PC-3 (cell line): ENCODE data around the gene LYL1. TPM values are rescaled to one million over a fixed set of nuclear protein-coding genes. Genes with fewer than 3 reads are reported as not detected.

Experiments used
- ATAC-seq: fragments of 200-7000 bp; cut with Tn5 transposase; 2 replicates; pipeline ENCODE4 v1.9.1; 2020; ENCODE audit warnings: mild to moderate bottlenecking, moderate library complexity
- BruUV-seq: library from RNA; stranded (reverse); fragments of 400-500 nt; replicated peaks from 2 replicates; lab custom pipeline; 2021; lab: Mats Ljungman, UMichigan
- CTCF ChIA-PET: fragments of 300-600 bp; sonication (Branson Sonifier 250); formaldehyde crosslinking; loops from one replicate; lab custom pipeline; 2022; ENCODE audit warnings: antibody characterized with exemption; lab: Charles Lee
- POLR2A ChIA-PET: fragments of 300-600 bp; sonication (Branson Sonifier 250); formaldehyde crosslinking; loops from one replicate; lab custom pipeline; 2022; ENCODE audit warnings: antibody characterized with exemption; ENCODE audit not compliant: unreplicated experiment; lab: Charles Lee
- DNase-seq: peaks from one replicate; pipeline ENCODE4 v3.0.0-alpha.2; 2015
- H2AFZ ChIP-seq: fragments of 300-600 bp; sonication (generic); 2 replicates; pipeline ENCODE4 v1.6.0; 2016; ENCODE audit warnings: antibody characterized with exemption, low read length
- H3F3A ChIP-seq: fragments of 300-600 bp; sonication (generic); one replicate; pipeline ENCODE4 v1.6.0; 2017; ENCODE audit warnings: antibody characterized with exemption, low read length, control low read depth, mild to moderate bottlenecking; ENCODE audit not compliant: unreplicated experiment
- H3K27ac ChIP-seq: fragments of 300-600 bp; sonication (generic); 2 replicates; pipeline ENCODE4 v1.5.1; 2016; ENCODE audit warnings: mild to moderate bottlenecking, low read length
- H3K27me3 ChIP-seq: fragments of 300-600 bp; sonication (generic); 2 replicates; pipeline ENCODE4 v1.6.1; 2016; ENCODE audit warnings: low read length, mixed read lengths
- H3K36me3 ChIP-seq: fragments of 300-600 bp; sonication (generic); 2 replicates; pipeline ENCODE4 v1.6.1; 2016; ENCODE audit warnings: low read depth, mixed run types, low read length, mixed read lengths
- H3K4me1 ChIP-seq: fragments of 300-600 bp; sonication (generic); 2 replicates; pipeline ENCODE4 v1.5.1; 2016; ENCODE audit warnings: low read length; ENCODE audit not compliant: insufficient read depth
- H3K4me2 ChIP-seq: fragments of 300-600 bp; sonication (generic); 2 replicates; pipeline ENCODE4 v1.6.0; 2016; ENCODE audit warnings: low read length
- H3K4me3 ChIP-seq: fragments of 300-600 bp; sonication (generic); 2 replicates; pipeline ENCODE4 v1.5.1; 2016; ENCODE audit warnings: mild to moderate bottlenecking, low read length, mixed read lengths
- H3K79me2 ChIP-seq: fragments of 300-600 bp; sonication (generic); 2 replicates; pipeline ENCODE4 v1.6.1; 2017; ENCODE audit warnings: low read length, mixed read lengths
- H3K9ac ChIP-seq: fragments of 300-600 bp; sonication (generic); 2 replicates; pipeline ENCODE4 v1.6.0; 2016; ENCODE audit warnings: mild to moderate bottlenecking, low read length
- H3K9me2 ChIP-seq: fragments of 300-600 bp; sonication (generic); replicated peaks from 2 replicates; pipeline ENCODE4 v1.6.1; 2016; ENCODE audit warnings: mixed run types, low read length, mixed read lengths
- H3K9me3 ChIP-seq: fragments of 300-600 bp; sonication (generic); 2 replicates; pipeline ENCODE4 v1.6.1; 2016; ENCODE audit warnings: low read length, mixed read lengths
- H4K20me1 ChIP-seq: fragments of 300-600 bp; sonication (generic); 2 replicates; pipeline ENCODE4 v1.6.1; 2016; ENCODE audit warnings: low read length, mixed read lengths
- EZH2 ChIP-seq: fragments of 300-600 bp; sonication (generic); IDR thresholded peaks from one replicate; pipeline ENCODE4 v1.6.1; 2017; ENCODE audit warnings: antibody characterized with exemption, mild to moderate bottlenecking, low read length; ENCODE audit not compliant: unreplicated experiment
- EZH2phosphoT487 ChIP-seq: fragments of 300-600 bp; sonication (generic); IDR thresholded peaks from 2 replicates; pipeline ENCODE4 v1.6.1; 2018; ENCODE audit warnings: mild to moderate bottlenecking, antibody characterized with exemption, low read length, borderline replicate concordance
- intact Hi-C: fragments of 100-400 bp; cut with micrococcal nuclease; formaldehyde crosslinking; loops from 2 replicates; pipeline ENCODE4 v1.9.0; 2023
- total RNA-seq: library from RNA; depleted of rRNA; stranded (reverse); fragments of >200 nt; gene quantifications from 2 replicates; pipeline ENCODE4 v1.2.3, GENCODE V29; 2014
- TF ChIP-seq, protein P1 (sequence below): fragments of 300-600 bp; sonication (generic); conservative IDR thresholded peaks from 2 replicates; pipeline ENCODE4 v1.5.1; 2017; ENCODE audit warnings: antibody characterized with exemption, low read depth, mild to moderate bottlenecking, low read length

The LYL1 gene
- total RNA-seq, 1 experiment from 2014 or later, result 3.3 TPM

GRCh38 chr19:13139633-13140311 lies 37.1 kb upstream of the LYL1 start:
- H3K27me3 ChIP-seq, result no peaks in the 10 kb centered on the region
- CTCF ChIA-PET, result no interaction called here
- H3K36me3 ChIP-seq, result peaks cover 49% of the 10 kb centered on the region; the same call in 1 of the 2 replicates
- H3F3A ChIP-seq, result peaks cover 8% of the 10 kb centered on the region
- TF ChIP-seq EZH2phosphoT487 (no peak), EZH2 (no peak)
- TF ChIP-seq, protein P1, sequence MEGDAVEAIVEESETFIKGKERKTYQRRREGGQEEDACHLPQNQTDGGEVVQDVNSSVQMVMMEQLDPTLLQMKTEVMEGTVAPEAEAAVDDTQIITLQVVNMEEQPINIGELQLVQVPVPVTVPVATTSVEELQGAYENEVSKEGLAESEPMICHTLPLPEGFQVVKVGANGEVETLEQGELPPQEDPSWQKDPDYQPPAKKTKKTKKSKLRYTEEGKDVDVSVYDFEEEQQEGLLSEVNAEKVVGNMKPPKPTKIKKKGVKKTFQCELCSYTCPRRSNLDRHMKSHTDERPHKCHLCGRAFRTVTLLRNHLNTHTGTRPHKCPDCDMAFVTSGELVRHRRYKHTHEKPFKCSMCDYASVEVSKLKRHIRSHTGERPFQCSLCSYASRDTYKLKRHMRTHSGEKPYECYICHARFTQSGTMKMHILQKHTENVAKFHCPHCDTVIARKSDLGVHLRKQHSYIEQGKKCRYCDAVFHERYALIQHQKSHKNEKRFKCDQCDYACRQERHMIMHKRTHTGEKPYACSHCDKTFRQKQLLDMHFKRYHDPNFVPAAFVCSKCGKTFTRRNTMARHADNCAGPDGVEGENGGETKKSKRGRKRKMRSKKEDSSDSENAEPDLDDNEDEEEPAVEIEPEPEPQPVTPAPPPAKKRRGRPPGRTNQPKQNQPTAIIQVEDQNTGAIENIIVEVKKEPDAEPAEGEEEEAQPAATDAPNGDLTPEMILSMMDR, result no peak
- peaks cover 23% of the 10 kb centered on the region for H3K4me1 ChIP-seq
- ATAC-seq, result no peak
- no peaks in the 10 kb centered on the region for H4K20me1 ChIP-seq
- POLR2A ChIA-PET, result no interaction called here
- peaks cover 6% of the 10 kb centered on the region for H3K79me2 ChIP-seq
- H3K9me2 ChIP-seq, result no peaks in the 10 kb centered on the region
- intact Hi-C loops, result no loop called here
- H3K27ac ChIP-seq, result no peak overlapping the region
- H3K9ac ChIP-seq, result no peak overlapping the region
- no peak overlapping the region for H3K4me2 ChIP-seq
- DNase-seq, result no peak
- H2AFZ ChIP-seq, result no peak overlapping the region
- BruUV-seq, result TSS peak; percentile 26
- no peaks in the 10 kb centered on the region for H3K9me3 ChIP-seq
- no peak overlapping the region for H3K4me3 ChIP-seq

- POLR2A ChIA-PET, result no interaction called here
- Histone ChIP-seq H3K9me3 (no peaks in the 10 kb centered on the region), H4K20me1 (no peaks in the 10 kb centered on the region), H2AFZ (no peak overlapping the region), H3K9ac (no peak overlapping the region), H3K4me3 (no peak overlapping the region), H3K4me2 (no peak overlapping the region), H3K79me2 (peaks cover 15% of the 10 kb centered on the region), H3K4me1 (peaks cover 16% of the 10 kb centered on the region), H3K27me3 (no peaks in the 10 kb centered on the region), H3K9me2 (no peaks in the 10 kb centered on the region), H3K27ac (no peak overlapping the region), H3K36me3 (peaks cover 41% of the 10 kb centered on the region; the same call in 1 of the 2 replicates), H3F3A (peaks cover 8% of the 10 kb centered on the region)
- TF ChIP-seq EZH2 (no peak), EZH2phosphoT487 (no peak)
- TF ChIP-seq, protein P1, result no peak
- no peak for ATAC-seq
- DNase-seq, result no peak
- CTCF ChIA-PET, result no interaction called here
- intact Hi-C loops, result no loop called here
- no TSS peak for BruUV-seq
Observed at GRCh38 chr19:13138916-13139198, 36.2 kb upstream of the LYL1 start.

DNA sequence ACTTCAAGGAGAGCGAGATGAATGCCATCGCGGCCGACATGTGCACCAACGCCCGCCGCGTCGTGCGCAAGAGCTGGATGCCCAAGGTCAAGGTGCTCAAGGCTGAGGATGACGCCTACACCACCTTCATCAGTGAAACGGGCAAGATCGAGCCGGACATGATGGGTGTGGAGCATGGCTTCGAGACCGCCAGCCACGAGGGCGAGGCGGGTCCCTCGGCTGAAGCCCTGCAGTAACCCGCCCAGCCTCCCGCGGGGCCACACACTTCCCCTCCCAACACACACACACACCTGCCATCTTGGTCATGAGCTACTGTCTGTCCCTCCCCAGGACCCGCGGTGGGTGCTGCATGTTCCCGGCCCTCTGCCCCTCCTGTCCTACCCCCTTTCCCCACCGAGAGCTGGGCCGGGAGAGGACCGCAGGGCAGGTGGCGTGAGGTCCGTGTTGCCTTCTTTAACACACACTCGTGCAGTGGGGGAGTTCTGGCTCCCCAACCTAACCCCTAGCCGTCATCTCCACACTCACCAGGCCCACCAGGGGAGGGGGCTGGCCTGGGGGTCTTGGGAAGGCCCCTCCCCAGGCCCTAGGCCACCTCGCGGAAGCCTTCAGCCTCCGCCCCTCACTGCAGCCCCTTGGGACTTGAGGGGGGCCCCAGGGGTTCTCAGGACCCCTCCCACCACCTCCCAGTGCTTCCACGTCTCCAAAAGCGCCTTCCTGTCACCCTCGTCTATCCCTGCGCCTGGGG lies 35.7 kb upstream of the LYL1 start:
- H3K4me3 ChIP-seq, result no peak overlapping the region

More for the DNA sequence above, 35.7 kb upstream of the LYL1 start:
- Histone ChIP-seq H3K4me2 (no peak overlapping the region), H3K9ac (no peak overlapping the region), H3F3A (peaks cover 8% of the 10 kb centered on the region), H3K27ac (no peak overlapping the region), H3K9me2 (no peaks in the 10 kb centered on the region), H3K79me2 (peaks cover 20% of the 10 kb centered on the region), H3K27me3 (no peaks in the 10 kb centered on the region), H3K9me3 (no peaks in the 10 kb centered on the region), H2AFZ (no peak overlapping the region), H4K20me1 (no peaks in the 10 kb centered on the region), H3K36me3 (peaks cover 41% of the 10 kb centered on the region; the same call in 1 of the 2 replicates), H3K4me1 (peaks cover 11% of the 10 kb centered on the region)
- intact Hi-C loops, result no loop called here
- ChIA-PET CTCF (no interaction called here), POLR2A (no interaction called here)
- DNase-seq (no peak), ATAC-seq (no peak)
- BruUV-seq, result no TSS peak
- TF ChIP-seq, protein P1, result no peak
- TF ChIP-seq EZH2 (no peak), EZH2phosphoT487 (no peak)
